GM12878 (cell line): ENCODE measurements around the gene FBN2. TPM values are rescaled to one million over a fixed set of nuclear protein-coding genes. Genes with fewer than 3 reads are reported as not detected.

Experiments used
- ATAC-seq: fragments of 200-7000 bp; cut with Tn5 transposase; 3 replicates; pipeline ENCODE4 v1.9.1; 2020; ENCODE audit warnings: mild to moderate bottlenecking, moderate library complexity
- BruUV-seq: library from RNA; stranded (reverse); fragments of 400-500 nt; replicated peaks from 2 replicates; lab custom pipeline; 2021; lab: Mats Ljungman, UMichigan
- CTCF ChIA-PET: fragments of 300-600 bp; sonication (Branson Sonifier 250); formaldehyde crosslinking; extraction: SDS; loops from one replicate; lab custom pipeline; 2021; ENCODE audit warnings: inconsistent platforms; lab: Yijun Ruan, JAX
- POLR2A ChIA-PET: fragments of 350-600 bp; formaldehyde crosslinking; extraction: SDS; loops from one replicate; lab custom pipeline; 2021; ENCODE audit warnings: inconsistent platforms; lab: Charles Lee
- RAD21 ChIA-PET: fragments of 300-600 bp; sonication (Branson Sonifier 250); formaldehyde crosslinking; loops from one replicate; lab custom pipeline; 2023; ENCODE audit warnings: antibody characterized with exemption; ENCODE audit not compliant: unreplicated experiment; lab: Charles Lee
- SMC1A ChIA-PET: fragments of 300-600 bp; sonication (Branson Sonifier 250); formaldehyde crosslinking; loops from one replicate; lab custom pipeline; 2023; ENCODE audit not compliant: unreplicated experiment, uncharacterized antibody; lab: Charles Lee
- DNase-seq: peaks from one replicate; pipeline ENCODE4 v3.0.0-alpha.2; 2011; ENCODE audit warnings: low read depth, low spot score
- FAIRE-seq: peaks from 3 replicates; lab custom pipeline; 2011; peaks lifted over from hg19 to GRCh38; lab: Jason Lieb, UNC
- H2AFZ ChIP-seq: 2 replicates; pipeline ENCODE4 v1.6.0; 2011; ENCODE audit warnings: low read depth, low read length, control low read depth; ENCODE audit not compliant: control insufficient read depth
- H3K27ac ChIP-seq: 2 replicates; pipeline ENCODE4 v1.5.1; 2011; ENCODE audit warnings: control low read depth; ENCODE audit not compliant: control insufficient read depth, insufficient read depth
- H3K27me3 ChIP-seq, 2 experiments: replicated peaks in 1 of 2; 2 replicates each; pipeline versions ENCODE4 v1.6.0 to v1.6.1; 2011; ENCODE audit warnings: low read length in 1 of 2; ENCODE audit not compliant: control insufficient read depth in 2 of 2, insufficient read depth in 2 of 2
- H3K36me3 ChIP-seq, 2 experiments: 2 replicates each; pipeline ENCODE4 v1.5.1; 2011; ENCODE audit warnings: low read length in 1 of 2; ENCODE audit not compliant: control insufficient read depth in 2 of 2, insufficient read depth in 2 of 2
- H3K4me1 ChIP-seq: 2 replicates; pipeline ENCODE4 v1.6.1; 2011; ENCODE audit warnings: mild to moderate bottlenecking, low read length, moderate library complexity, mixed read lengths; ENCODE audit not compliant: control insufficient read depth, insufficient read depth
- H3K4me2 ChIP-seq: 2 replicates; pipeline ENCODE4 v1.6.0; 2011; ENCODE audit warnings: control low read depth; ENCODE audit not compliant: control insufficient read depth, insufficient read depth
- H3K4me3 ChIP-seq: fragments of 200-600 bp; sonication (generic); 2 replicates; pipeline ENCODE4 v1.5.1; 2016
- H3K79me2 ChIP-seq: 2 replicates; pipeline ENCODE4 v1.6.0; 2011; ENCODE audit warnings: low read length; ENCODE audit not compliant: control insufficient read depth, insufficient read depth
- H3K9ac ChIP-seq: 2 replicates; pipeline ENCODE4 v1.8.0; 2011; ENCODE audit warnings: low read length, control low read depth, mixed read lengths; ENCODE audit not compliant: control insufficient read depth, insufficient read depth
- H3K9me3 ChIP-seq: replicated peaks from 3 replicates; pipeline ENCODE4 v1.5.1; 2011; ENCODE audit warnings: mild to moderate bottlenecking, low read length; ENCODE audit not compliant: control insufficient read depth, insufficient read depth
- H4K20me1 ChIP-seq: 2 replicates; pipeline ENCODE4 v1.6.0; 2011; ENCODE audit not compliant: control insufficient read depth, insufficient read depth
- ATF3 ChIP-seq: IDR thresholded peaks from 2 replicates; pipeline ENCODE4 v1.6.1; 2011; ENCODE audit warnings: low read depth, mild to moderate bottlenecking, low read length, moderate library complexity, borderline replicate concordance; ENCODE audit errors: extremely low read depth
- CEBPZ ChIP-seq: fragments of 150-350 bp; IDR thresholded peaks from 2 replicates; pipeline ENCODE4 v1.6.1; 2016; ENCODE audit warnings: low read depth, low read length
- EGR1 ChIP-seq, 2 experiments: IDR thresholded peaks; 1 replicate in 1 of 2; 2 replicates in 1 of 2; pipeline ENCODE4 v1.6.1; 2011 to 2012; ENCODE audit warnings: low read depth in 2 of 2, low read length in 2 of 2, borderline replicate concordance in 1 of 2, mild to moderate bottlenecking in 1 of 2, moderate library complexity in 1 of 2
- ELK1 ChIP-seq: IDR thresholded peaks from 2 replicates; pipeline ENCODE4 v1.6.1; 2012; ENCODE audit warnings: low read depth, low read length, improper control_type of control experiment
- JUNB ChIP-seq: IDR thresholded peaks from 2 replicates; pipeline ENCODE4 v1.6.1; 2016; ENCODE audit warnings: antibody characterized with exemption, mild to moderate bottlenecking
- JUND ChIP-seq: IDR thresholded peaks from 2 replicates; pipeline ENCODE4 v1.6.1; 2012; ENCODE audit warnings: low read depth, mild to moderate bottlenecking, low read length, improper control_type of control experiment, moderate library complexity
- NBN ChIP-seq: fragments of 450-650 bp; IDR thresholded peaks from 2 replicates; pipeline ENCODE4 v1.6.1; 2016
- POU2F2 ChIP-seq: IDR thresholded peaks from 3 replicates; pipeline ENCODE4 v1.6.1; 2011; ENCODE audit warnings: low read depth, mild to moderate bottlenecking, low read length, borderline replicate concordance
- PRDM15 ChIP-seq: fragments of 450-650 bp; formaldehyde crosslinking; IDR thresholded peaks from 2 replicates; pipeline ENCODE4 v1.4.0; 2020; ENCODE audit warnings: mild to moderate bottlenecking, moderate library complexity
- SRF ChIP-seq, 2 experiments: IDR thresholded peaks; 2 replicates each; pipeline ENCODE4 v1.6.1; 2011; ENCODE audit warnings: low read depth in 2 of 2, low read length in 2 of 2, mild to moderate bottlenecking in 1 of 2, moderate library complexity in 1 of 2
- SUZ12 ChIP-seq: fragments of 200-600 bp; sonication (generic); IDR thresholded peaks from one replicate; pipeline ENCODE4 v1.6.1; 2018; ENCODE audit warnings: antibody characterized with exemption, mild to moderate bottlenecking; ENCODE audit not compliant: unreplicated experiment
- TBL1XR1 ChIP-seq: IDR thresholded peaks from 2 replicates; pipeline ENCODE4 v1.6.1; 2012; ENCODE audit warnings: low read depth, low read length, improper control_type of control experiment
- YBX1 ChIP-seq: fragments of 450-650 bp; IDR thresholded peaks from 2 replicates; pipeline ENCODE4 v1.6.1; 2016; ENCODE audit warnings: antibody characterized with exemption
- ZZZ3 ChIP-seq: IDR thresholded peaks from 2 replicates; pipeline ENCODE4 v1.6.1; 2011; ENCODE audit warnings: low read depth; ENCODE audit not compliant: control insufficient read depth, insufficient read length
- WGBS: methylation state at CpG from one replicate; pipeline ENCODE4 v1.1.6; 2016; ENCODE audit warnings: low lambda C conversion rate; ENCODE audit not compliant: insufficient replicate concordance, insufficient coverage; ENCODE audit errors: missing lambda C conversion rate; 5-methylcytosine and 5-hydroxymethylcytosine counted together
- in situ Hi-C: fragments of 300-500 bp; cut with MboI; formaldehyde crosslinking; loops from 9 replicates; pipeline ENCODE4 v1.14.3; 2018; ENCODE audit warnings: mixed read lengths
- intact Hi-C: fragments of 100-400 bp; cut with micrococcal nuclease; formaldehyde crosslinking; loops from one replicate; pipeline ENCODE4 v1.14.2; 2022; ENCODE audit not compliant: unreplicated experiment
- polyA plus RNA-seq, 11 experiments: library from polyadenylated mRNA; depleted of rRNA in 4 of 11; unstranded in 6 of 11; stranded (reverse) in 5 of 11; fragments of >200 nt; fragmentation: Nextera tagmentation in 4 of 11; fragmentation: Illumina TruSeq in 1 of 11; extraction: Ambion mirVana in 4 of 11; extraction: Trizol in 1 of 11; gene quantifications; 1 replicate in 1 of 11; 2 replicates in 10 of 11; pipeline versions ENCODE4 v1.2.1 to v1.2.3, GENCODE V29; 2011 to 2016; ENCODE audit warnings: inconsistent platforms in 2 of 11, missing spikeins in 2 of 11, low read depth in 1 of 11
- total RNA-seq, 4 experiments: library from RNA; depleted of rRNA in 3 of 4; stranded (reverse); fragments of >200 nt in 3 of 4; fragmentation: Illumina TruSeq in 1 of 4; extraction: Trizol in 1 of 4; gene quantifications; 2 replicates each; pipeline versions ENCODE4 v1.2.1 to v1.2.3, GENCODE V29; 2013 to 2021

FBN2 gene
- total and polyA plus RNA-seq, 10 of the 15 experiments (the other 5 are each of a cell fraction or from before 2014, with no cell fraction given): 0.01 to 0.98 (median 0.10) TPM; not detected in 3

- ATAC-seq (no peak), FAIRE-seq (no peak), DNase-seq (no peak)
- Histone ChIP-seq H3K79me2 (no peaks in the 10 kb centered on the region), H3K9ac (no peak overlapping the region), H3K9me3 (no peaks in the 10 kb centered on the region), H3K4me1 (no peaks in the 10 kb centered on the region), H2AFZ (no peak overlapping the region), H4K20me1 (no peaks in the 10 kb centered on the region), H3K36me3 (no peaks in the 10 kb centered on the region), H3K27ac (no peak overlapping the region), H3K27me3 (no peaks in the 10 kb centered on the region; a peak in 1 of 4 replicates), H3K4me2 (no peak overlapping the region), H3K4me3 (no peak overlapping the region)
- TF ChIP-seq TBL1XR1 (no peak), ZZZ3 (no peak), SUZ12 (no peak), JUND (no peak), CEBPZ (no peak), YBX1 (no peak), JUNB (no peak), SRF (IDR thresholded peaks at IDR 0.05; ENCODE audit: low read depth in 2 of 2, low read length in 2 of 2) (no peak), PRDM15 (CRISPR knock-in tag) (no peak), ATF3 (no peak), NBN (no peak), EGR1 (IDR thresholded peaks at IDR 0.05; ENCODE audit: borderline replicate concordance in 1 of 2, low read depth in 2 of 2, low read length in 2 of 2) (no peak), POU2F2 (no peak), ELK1 (no peak)
- ChIA-PET SMC1A (interaction anchor here (0.7 to 1.1 kb wide), 2 partner anchors 37 to 62 kb away, joined by 3 read pairs; no protein-coding TSS in a partner anchor), CTCF (interaction anchor here (1.3 kb wide), 1 partner anchor 17 kb away, joined by 3 read pairs; no protein-coding TSS in a partner anchor), RAD21 (interaction anchor here (1.0 kb wide), 1 partner anchor 86 kb away, joined by 3 read pairs; no protein-coding TSS in a partner anchor), POLR2A (no interaction called here)
- WGBS: 12% methylated on average over 3 of the region's 3 CpGs
- no TSS peak for BruUV-seq
- intact Hi-C loops (no loop called here), in situ Hi-C loops (no loop called here)
Measured at GRCh38 chr5:128341056-128341455, 197.0 kb downstream of the FBN2 start.
